GM18858 (cell line): ENCODE data around the gene MAP2K6.
A peak's percentile ranks its signal among the peaks of the same experiment; 100 is the strongest.

Experiments
- ATAC-seq: cut with Tn5 transposase; IDR thresholded peaks from one replicate; pipeline ENCODE4 v1.9.1; 2021; ENCODE audit not compliant: unreplicated experiment

MAP2K6 gene

DNA sequence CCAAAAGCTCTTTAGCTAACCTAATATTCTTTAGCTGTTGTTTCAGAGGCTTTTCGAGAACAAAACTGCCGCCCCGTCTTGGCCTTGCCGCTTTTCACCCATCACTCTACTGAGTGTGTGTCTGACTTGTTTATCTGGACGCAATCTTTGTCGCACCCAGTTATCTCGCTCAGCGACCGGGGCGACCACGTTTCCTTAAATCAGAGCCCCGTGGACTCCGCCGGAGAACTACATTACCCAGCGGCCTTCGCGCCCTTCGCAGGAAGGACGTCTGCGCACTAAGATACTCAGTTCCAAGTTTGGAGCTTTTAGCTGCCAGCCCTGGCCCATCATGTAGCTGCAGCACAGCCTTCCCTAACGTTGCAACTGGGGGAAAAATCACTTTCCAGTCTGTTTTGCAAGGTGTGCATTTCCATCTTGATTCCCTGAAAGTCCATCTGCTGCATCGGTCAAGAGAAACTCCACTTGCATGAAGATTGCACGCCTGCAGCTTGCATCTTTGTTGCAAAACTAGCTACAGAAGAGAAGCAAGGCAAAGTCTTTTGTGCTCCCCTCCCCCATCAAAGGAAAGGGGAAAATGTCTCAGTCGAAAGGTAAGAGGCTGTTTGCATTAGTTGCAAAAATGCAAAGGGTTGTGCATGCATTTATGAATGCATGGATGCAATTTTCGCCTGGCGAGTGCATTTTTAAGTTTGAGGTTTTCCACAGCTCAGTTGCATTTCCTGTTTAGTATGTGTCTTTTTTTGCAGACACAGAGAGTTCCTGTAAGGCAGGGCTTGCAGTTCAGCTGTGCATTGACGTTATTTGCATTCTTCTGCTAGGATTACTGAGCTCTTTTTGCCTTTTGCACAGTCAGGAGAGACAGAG, at the start of gene MAP2K6:
MAP2K6 (plus strand) TSS at position 290 of the 867 bp plus-strand sequence; CDS start at position 578, 288 bp downstream.
- peak; percentile 90 for ATAC-seq

DNA sequence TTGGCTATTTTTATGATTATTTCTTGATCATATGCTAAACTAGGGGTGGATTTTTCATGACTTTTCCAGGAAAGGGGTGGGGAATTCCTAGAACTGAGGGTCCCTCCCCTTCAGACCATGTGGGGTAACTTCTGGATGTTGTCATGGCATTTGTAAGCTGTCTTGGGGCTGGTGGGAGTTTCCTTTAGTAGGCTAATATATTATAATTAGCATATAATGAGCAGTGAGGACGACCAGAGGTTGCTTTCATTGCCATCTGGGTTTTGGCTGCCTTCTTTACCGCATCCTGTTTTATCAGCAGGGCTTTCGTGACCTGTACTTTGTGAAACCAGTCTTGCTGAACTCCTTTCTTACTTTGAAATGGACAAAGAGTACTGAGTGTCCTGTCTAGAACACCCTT, 47.2 kb upstream of the MAP2K6 start:
- ATAC-seq: peak; percentile 58

DNA sequence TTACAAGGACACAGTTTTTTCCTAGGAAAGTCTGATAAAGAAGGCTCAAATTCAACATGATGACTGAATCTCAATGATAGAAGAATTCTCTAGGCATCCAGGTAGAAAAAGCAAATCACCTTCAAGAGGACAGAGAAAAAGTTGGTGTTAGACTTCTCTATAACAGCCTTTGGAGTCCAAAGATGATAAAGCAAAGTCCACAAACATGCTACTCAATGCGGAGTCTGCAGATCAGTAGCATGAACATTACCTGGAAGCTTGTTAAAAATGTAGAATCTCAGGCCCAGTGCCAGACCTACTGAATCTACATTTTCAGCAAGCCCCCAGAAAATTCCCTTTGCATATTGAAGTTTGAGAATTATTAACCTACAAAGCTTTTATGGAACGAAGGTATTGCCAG, 41.4 kb upstream of the MAP2K6 start:
- ATAC-seq: no peak

DNA sequence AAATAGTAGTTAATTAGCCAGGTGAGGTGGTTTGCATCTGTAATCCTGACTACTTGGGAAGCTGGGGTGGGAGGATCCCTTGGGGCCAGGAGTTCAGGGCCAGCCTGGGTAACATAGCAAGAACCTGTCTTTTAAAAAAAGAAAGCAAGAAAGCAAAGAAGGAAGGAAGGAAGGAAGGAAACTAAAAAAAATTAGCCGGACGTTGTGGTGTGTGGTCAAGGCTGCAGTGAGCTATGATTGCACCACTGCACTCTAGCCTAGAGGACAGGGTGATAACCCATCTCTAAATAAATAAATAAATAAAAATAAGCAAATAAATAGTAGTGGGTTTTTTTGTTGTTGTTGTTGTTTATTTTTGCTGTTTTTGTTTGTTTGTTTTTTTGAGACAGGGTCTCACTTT, 39.3 kb upstream of the MAP2K6 start:
- no peak for ATAC-seq

DNA sequence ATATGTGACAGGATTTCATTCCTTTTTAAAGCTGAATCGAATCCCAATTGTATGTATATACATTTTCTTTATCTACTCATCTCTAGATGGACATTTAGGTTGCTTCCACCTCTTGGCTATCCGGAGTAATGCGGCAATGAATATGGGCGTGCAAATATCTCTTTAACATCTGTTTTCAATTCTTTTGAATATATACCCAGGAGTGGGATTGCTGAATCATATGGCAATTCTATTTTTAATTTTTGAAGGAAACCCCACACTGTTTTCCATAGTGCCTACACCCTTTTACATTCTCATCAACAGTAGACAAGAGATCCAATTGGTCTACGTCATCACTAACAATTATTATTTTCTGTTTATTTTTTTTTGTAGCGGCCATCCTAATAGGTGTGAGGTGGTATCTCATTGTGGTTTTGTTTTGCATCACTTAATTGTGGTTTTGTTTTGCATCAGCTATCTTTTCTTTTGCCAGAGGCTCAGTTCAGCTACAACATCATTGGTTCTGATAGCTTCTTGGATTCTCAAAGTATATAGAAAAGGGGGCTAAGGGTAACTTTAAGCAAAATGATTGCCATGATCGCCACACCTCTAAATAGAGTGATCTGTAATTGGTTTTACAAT, 25.6 kb upstream of the MAP2K6 start:
- no peak for ATAC-seq

DNA sequence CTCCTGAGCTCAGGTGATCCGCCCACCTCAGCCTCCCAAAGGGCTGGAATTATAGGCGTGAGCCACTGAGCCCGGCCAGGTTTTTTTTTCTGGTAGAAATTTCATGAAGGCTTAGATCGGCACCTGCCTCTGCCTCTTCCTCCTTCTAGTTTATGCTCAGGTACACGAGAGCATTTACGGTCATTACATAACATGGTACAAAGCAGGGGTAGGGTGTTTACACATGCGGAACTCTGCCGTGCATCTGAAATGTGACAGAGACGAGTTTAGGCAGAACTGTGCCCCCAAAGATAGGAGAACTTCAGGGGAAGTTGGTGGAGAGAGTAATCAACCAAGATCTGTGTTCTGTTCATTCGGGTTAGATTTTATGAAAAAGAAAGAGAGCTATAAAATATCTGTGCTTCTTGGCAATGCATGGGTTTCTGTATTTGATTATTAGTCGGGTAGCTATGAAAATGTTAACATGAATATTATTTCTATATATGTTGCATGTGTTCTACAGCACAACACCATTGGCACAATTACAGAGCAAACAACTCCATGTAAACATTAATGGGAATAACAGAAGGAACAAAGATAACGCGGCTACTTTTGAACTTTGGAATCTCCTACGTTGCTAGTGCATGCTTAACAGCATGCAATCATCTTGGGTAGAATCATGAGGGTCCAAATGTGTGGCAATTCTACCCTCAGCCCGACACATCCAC, 23.5 kb upstream of the MAP2K6 start:
- no peak for ATAC-seq

DNA sequence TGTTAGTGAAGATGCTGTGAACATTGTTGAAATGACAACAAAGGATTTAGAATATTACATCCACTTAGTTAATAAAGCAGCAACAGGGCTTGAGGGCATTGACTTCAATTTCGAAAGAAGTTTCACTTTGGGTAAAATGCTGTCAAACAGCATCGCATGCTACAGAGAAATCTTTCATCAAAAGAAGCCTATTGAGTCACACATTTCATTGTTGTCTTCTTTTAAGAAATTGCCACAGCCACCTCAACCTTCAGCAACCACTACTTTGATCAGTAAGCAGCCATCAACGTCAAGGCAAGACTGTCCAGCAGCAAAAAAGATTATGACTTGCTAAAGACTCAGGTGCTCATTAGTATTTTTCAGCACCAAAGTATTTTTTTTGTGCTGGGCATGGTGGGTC, 13.2 kb upstream of the MAP2K6 start:
- ATAC-seq: no peak

DNA sequence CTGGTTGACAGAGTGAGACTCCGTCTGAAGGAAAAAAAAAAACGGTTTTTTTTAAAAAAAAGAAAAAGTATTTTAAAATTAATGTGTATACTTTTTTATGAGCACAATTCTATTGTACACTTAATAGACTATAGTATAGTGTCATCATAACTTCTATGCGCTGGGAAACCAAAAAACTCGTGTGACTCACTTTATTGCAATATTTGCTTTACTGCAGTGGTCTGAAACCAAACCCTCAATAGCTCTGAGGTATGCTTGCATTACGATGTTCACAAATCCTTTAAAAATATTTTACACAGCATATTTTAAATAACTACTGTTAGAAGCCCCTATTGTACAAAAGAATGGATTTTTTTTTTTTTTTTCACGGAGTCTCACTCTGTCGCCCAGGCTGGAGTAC, 12.4 kb upstream of the MAP2K6 start:
- ATAC-seq: no peak

DNA sequence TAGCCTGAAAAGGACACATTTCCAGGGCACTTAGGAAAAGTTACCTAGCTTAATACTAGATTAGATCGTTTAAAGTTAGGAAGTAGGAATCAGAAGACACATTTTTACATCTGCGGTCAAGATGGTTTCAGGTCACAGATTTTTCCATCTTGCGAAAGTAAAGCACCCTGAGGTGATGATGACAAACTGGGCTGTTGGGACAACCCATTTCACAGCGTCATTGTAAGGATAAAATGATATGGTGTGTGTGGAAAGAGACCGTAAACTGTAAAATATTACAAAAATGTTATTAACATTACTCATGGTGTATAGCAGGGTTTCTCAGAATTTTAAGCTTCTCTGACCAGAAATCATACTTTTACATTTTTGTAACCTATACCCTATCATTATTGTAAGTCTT, 10.1 kb upstream of the MAP2K6 start:
- ATAC-seq: no peak

DNA sequence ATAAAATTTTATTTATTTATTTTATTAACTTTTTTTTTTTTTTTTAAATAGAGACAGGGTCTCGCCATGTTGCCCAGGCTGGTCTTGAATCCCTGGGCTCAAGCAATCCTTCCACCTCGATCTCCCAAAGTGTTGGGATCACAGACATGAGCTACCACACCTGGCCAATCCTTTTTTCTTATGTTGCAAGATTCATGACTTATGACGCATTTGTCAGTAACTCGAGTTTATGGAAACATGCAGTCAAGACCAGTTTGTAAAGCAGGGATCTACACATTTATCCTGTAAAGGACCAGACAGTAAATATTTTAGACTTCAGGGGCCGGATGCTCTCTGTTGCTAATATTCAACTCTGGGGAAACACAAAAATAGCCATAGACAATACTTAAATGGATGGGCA, 9.4 kb upstream of the MAP2K6 start:
- ATAC-seq: no peak

DNA sequence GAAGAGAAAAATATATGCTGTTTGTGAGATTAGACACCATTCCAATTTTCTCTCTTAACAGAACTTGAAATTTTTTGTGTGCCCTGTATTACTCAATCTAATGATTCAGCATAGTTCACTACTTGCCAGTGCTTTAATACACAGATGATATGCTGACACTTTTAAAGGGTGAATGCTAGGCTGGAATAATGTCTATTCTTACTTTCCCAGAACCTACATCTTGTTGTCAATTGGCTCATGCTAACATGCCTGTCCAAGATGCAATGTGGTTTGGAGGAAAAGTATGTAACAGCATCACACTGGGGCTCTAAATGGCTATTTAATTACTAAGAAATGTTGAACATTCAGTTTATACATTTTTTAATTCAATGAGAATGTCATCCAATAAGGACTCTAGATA, 7.6 kb upstream of the MAP2K6 start:
- no peak for ATAC-seq

DNA sequence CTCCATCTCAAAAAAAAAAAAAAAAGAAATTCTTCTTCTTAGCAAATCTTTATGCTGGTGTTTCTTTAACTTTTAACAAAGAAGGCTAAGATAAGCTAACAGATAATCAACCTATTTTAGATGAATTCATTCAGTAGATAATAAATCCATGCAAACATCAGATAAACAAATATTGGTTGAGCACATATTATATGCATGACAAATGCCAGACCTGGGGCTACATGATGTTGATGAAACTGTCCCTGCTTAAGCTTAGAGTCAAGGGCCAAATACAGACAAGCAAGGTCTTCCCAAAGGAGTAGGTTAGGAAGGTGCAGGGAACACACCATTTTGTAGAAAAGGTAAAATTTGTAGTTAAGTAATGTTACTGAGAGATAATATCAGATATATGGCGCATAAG, 6.7 kb upstream of the MAP2K6 start:
- ATAC-seq: no peak

DNA sequence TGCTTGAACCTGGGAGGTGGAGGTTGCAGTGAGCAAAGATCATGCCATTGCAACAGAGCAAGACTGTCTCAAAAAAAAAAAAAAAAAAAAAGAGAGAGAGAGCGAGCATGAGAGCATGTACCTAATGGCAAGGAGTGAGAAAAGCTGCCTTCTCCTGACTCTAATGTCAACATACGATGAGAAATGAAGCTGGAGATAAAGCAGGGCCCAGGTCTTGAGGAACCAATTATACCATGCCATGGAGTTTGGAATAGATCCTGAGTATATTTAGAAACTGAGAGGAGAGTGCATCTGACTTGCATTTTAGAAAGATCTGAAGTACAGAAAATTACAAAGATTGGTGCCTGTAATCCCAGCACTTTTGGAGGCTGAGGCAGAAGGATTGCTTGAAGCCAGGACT, 3.8 kb upstream of the MAP2K6 start:
- ATAC-seq: no peak

DNA sequence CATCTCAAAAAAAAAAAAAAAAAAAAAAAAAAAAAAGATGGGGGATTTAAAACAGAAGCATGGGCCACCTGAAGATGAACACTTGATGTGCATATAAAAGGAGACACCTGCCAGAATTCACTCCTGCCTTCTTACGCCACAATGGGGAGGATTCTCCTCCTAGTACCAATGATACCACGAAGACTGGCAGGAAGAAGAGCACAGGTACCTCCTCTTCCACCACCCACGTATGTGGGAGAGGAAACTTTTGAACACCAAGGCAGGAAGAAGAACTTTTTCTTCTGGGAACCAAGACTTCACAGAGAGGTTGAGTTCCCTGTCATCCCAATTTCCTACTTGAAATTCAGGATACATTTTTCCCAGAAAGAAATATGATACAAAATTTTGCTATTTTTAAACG, 2.7 kb upstream of the MAP2K6 start:
- no peak for ATAC-seq

DNA sequence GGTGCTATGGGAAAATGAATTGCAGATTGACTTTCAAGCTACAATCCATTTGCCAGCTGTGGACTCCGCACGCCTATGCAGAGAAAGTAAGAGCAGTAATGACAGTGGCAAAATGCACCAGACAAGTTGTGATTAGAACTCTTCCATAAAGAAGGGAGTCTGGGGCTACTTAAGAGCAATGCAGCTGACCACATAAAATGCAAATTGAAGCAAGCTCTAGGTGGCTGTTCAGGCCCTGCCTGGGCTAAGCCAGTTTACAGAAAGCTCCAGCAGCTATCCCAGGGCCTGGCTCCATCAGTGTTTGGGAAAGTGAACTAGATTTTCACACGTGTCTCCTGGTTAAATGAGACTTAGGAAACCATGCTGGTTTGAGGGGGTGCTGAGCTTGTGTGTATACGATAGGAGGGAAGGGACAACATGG, 2.2 kb upstream of the MAP2K6 start:
- no peak for ATAC-seq

DNA sequence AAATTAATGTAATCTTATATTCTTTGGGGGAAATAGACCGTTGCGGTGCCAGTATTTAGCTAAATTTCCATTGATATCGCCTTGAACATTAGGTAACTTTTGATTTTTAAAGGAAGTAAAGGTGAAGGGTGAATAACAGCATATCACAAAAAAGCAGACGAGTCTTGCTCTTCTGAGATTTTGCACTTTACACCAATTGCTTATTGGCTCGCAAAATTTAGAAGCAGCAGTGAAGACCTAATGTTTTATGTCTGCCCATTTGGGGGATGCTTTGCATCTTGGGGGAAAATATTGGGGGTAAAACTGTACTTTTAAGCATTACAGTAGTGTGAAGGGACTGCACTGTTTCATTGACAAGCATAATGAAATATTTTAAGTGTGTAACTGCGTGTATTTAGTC, 934 bp downstream of the MAP2K6 start:
- ATAC-seq: no peak

DNA sequence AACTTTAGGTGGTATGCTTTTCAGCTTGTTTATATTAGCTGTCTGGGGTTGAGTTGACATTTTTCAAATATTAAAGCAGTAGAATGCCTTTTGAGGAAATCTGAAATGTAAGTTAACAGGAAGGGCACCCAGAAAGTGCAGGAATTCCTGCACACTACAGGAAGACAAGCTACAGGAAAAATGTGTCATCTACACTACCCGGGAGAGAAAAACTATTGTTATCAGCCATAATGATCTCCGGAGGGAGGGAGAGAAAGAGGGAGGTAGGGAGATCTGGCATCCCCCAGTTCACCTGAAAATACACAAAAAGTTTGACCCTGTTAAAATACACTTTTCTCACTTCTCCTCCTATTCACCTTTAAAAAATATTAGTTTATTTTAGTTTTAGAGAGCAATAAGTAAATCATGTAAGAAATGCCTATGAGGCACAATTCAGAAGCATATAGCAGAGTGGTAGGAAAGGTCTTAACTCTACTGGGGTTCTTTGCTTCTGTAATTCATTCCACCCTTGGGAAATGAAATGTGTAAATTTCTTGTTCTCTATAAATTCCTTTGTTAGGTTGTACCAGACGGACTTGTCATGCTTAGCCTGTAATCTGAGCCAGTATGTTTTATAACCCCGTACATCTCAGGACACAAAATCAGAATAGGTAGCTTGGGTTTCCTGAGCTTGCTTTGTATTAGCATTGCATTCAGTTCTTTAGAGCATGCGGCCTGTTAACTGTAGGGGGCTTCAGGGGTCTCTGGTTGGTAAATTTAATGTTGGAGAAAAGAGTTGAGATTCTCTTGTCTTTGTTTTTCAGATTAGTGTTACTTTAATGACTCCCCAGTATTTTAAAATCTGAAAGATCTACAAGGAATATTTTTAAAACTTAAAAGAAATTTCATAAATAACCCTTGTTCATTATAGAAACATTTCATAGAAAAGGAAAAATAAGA, 3.3 kb downstream of the MAP2K6 start:
- ATAC-seq: no peak

DNA sequence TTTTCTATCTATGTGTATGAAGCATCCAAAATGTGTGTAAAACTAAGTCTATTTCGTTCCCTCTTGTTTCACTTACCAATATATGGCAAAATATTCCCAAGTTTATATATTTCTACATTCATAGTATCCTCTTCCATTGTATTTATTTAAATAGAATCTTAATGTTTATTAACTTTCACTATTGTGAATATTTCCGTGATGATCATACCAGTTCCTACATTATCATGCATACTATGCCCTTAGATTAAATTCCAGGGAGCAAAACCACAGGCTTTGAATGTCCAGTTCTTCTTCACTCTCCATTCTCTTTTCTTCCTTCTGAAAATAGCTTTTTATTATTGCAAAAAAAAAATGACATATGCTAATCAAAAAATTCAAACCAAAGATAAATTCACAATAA, 4.0 kb downstream of the MAP2K6 start:
- ATAC-seq: no peak

DNA sequence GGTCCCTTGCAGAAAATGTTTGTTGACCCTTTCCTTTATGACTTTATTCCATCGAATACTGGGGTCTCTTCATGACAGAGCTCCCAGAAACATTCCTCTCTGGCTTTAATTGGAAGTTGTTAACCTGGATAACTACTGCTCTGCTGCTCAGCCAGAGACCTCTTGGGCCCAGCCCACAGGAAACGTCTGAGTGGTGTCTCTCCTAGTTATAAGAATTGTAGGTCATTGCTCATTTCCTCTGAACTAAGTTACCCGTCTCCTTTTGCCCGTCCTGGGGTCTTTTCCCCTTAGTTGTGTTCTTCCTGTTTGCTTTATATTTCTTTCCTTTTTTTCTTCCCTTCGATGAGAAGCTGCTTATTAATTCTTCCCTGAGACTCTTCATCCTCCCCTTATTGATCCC, 9.0 kb downstream of the MAP2K6 start:
- ATAC-seq: no peak

DNA sequence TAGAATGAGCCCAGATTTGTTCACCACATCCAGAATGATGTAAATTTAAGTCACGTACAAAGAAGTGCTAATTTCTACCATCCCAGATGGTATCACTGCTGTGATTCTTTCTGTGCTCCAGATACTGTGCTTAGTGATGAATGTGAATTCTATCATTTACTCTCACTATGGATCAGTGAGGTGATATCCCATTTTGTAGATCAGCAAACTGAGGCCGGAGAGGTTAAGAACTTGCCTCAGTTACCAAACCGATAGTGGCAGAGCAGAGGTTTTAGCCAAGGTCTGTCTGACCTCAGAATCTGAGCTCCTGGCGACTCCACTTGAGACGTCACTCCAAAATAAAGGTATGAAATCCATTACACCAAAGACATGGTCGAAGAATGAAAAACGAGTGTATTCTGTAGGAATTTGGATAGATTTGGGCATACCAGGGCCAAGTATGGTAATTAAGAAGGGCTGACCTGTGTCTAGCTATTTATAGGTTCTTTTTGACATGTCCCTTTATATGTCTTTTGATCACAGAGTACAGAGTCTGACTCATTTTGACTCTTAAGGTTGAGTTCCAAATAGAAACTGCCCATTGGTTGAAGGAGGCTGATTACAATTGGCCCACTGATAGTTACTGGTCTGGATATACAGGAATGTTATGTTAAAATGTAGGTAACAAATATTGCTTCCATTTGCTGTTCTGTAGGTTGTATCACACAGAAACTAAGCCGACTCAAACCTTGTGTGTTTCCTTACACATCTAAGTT, 10.0 kb downstream of the MAP2K6 start:
- ATAC-seq: no peak
